Measurements from ENCODE around the gene RELL2. TPM values are rescaled to one million over a fixed set of nuclear protein-coding genes. Genes with fewer than 3 reads are reported as not detected.

The RELL2 gene
- 20.4 and 48.3 TPM in 2 replicates for total RNA-seq (2014; rRNA removed; shearing (Covaris generic); ENCODE audit: low replicate concordance)

GRCh38 chr5:141636413-141637122 lies at the start of gene RELL2, which contains the start of gene HDAC3:
Gene RELL2, plus strand, starts transcription at chr5:141636997. Its CDS starts 1,229 bp downstream, at chr5:141638226.
Gene HDAC3, minus strand, starts transcription at chr5:141636849. Its CDS starts 59 bp downstream, at chr5:141636790.
- Histone ChIP-seq H3K4me3 (ENCODE audit: low read length) (peak within 1 kb of the TSS; percentile 95), H3K9me2 (replicated peaks; ENCODE audit: insufficient read depth, low read length) (no peaks in the 10 kb centered on the region), H4K20me1 (ENCODE audit: insufficient read depth, low read depth, low read length) (peaks cover 26% of the 10 kb centered on the region), H3K9me3 (ENCODE audit: low read length) (no peaks in the 10 kb centered on the region), H3K4me1 (ENCODE audit: low read length) (peaks cover 34% of the 10 kb centered on the region), H3K36me3 (ENCODE audit: insufficient read depth, low read length) (peaks cover 32% of the 10 kb centered on the region), H3K79me2 (ENCODE audit: low read length) (peaks cover 62% of the 10 kb centered on the region), H3K9ac (ENCODE audit: low read length) (peak within 1 kb of the TSS; percentile 92), H3K27ac (ENCODE audit: low read length) (peak within 1 kb of the TSS; percentile 74), H2AFZ (ENCODE audit: low read length) (no peak within 1 kb of the TSS; the same call in 1 of the 2 replicates), H3K4me2 (ENCODE audit: low read depth, low read length, poor library complexity, severe bottlenecking) (peak within 1 kb of the TSS; percentile 95), H3K27me3 (ENCODE audit: low read length) (no peaks in the 10 kb centered on the region)
- peak; percentile 97 for DNase-seq

GRCh38 chr5:141590127-141590526 lies 46.7 kb upstream of the RELL2 start:
- peaks cover 57% of the 10 kb centered on the region for H3K4me1 ChIP-seq (ENCODE audit: low read length)
- peaks cover 32% of the 10 kb centered on the region for H3K36me3 ChIP-seq (ENCODE audit: insufficient read depth, low read length)
- H3K4me3 ChIP-seq (ENCODE audit: low read length) = no peak overlapping the region
- no peak overlapping the region for H3K27ac ChIP-seq (ENCODE audit: low read length)
- H3K9me2 ChIP-seq (replicated peaks; ENCODE audit: insufficient read depth, low read length) = no peaks in the 10 kb centered on the region
- H3K4me2 ChIP-seq (ENCODE audit: low read depth, low read length, poor library complexity, severe bottlenecking) = no peak overlapping the region
- peaks cover 88% of the 10 kb centered on the region for H3K79me2 ChIP-seq (ENCODE audit: low read length)
- DNase-seq = no peak
- no peak overlapping the region for H3K9ac ChIP-seq (ENCODE audit: low read length)
- H3K27me3 ChIP-seq (ENCODE audit: low read length) = no peaks in the 10 kb centered on the region
- H4K20me1 ChIP-seq (ENCODE audit: insufficient read depth, low read depth, low read length) = 0 out of 2 replicates have a peak, but pooled peaks cover 4% of the 10 kb centered on the region
- H3K9me3 ChIP-seq (ENCODE audit: low read length) = no peaks in the 10 kb centered on the region
- no peak overlapping the region for H2AFZ ChIP-seq (ENCODE audit: low read length)

- no peak overlapping the region for H3K9ac ChIP-seq (ENCODE audit: low read length)
- peak overlapping the region; percentile 77 for H3K27ac ChIP-seq (ENCODE audit: low read length)
- no peak overlapping the region for H3K4me2 ChIP-seq (ENCODE audit: low read depth, low read length, poor library complexity, severe bottlenecking)
- no peaks in the 10 kb centered on the region for H3K27me3 ChIP-seq (ENCODE audit: low read length)
- H3K9me3 ChIP-seq (ENCODE audit: low read length) = no peaks in the 10 kb centered on the region
- H2AFZ ChIP-seq (ENCODE audit: low read length) = no peak overlapping the region
- H3K4me3 ChIP-seq (ENCODE audit: low read length) = no peak overlapping the region
- H3K79me2 ChIP-seq (ENCODE audit: low read length) = peaks cover 94% of the 10 kb centered on the region
- H4K20me1 ChIP-seq (ENCODE audit: insufficient read depth, low read depth, low read length) = 0 out of 2 replicates have a peak, but pooled peaks cover 4% of the 10 kb centered on the region
- H3K36me3 ChIP-seq (ENCODE audit: insufficient read depth, low read length) = peaks cover 5% of the 10 kb centered on the region; the same call in 1 of the 2 replicates
- H3K4me1 ChIP-seq (ENCODE audit: low read length) = peaks cover 72% of the 10 kb centered on the region
- no peak for DNase-seq
- no peaks in the 10 kb centered on the region for H3K9me2 ChIP-seq (replicated peaks; ENCODE audit: insufficient read depth, low read length)
These were observed 39.9 kb upstream of the RELL2 start for GRCh38 chr5:141596867-141597266.

GRCh38 chr5:141597394-141597793 lies 39.4 kb upstream of the RELL2 start:
- Histone ChIP-seq H3K4me3 (ENCODE audit: low read length) (no peak overlapping the region), H3K9me2 (replicated peaks; ENCODE audit: insufficient read depth, low read length) (no peaks in the 10 kb centered on the region), H3K27ac (ENCODE audit: low read length) (peak overlapping the region; percentile 77), H3K27me3 (ENCODE audit: low read length) (no peaks in the 10 kb centered on the region), H3K36me3 (ENCODE audit: insufficient read depth, low read length) (peaks cover 5% of the 10 kb centered on the region; the same call in 1 of the 2 replicates), H3K4me1 (ENCODE audit: low read length) (peaks cover 74% of the 10 kb centered on the region), H3K9ac (ENCODE audit: low read length) (no peak overlapping the region; the same call in 1 of the 2 replicates), H2AFZ (ENCODE audit: low read length) (no peak overlapping the region), H3K9me3 (ENCODE audit: low read length) (no peaks in the 10 kb centered on the region), H3K79me2 (ENCODE audit: low read length) (peaks cover 95% of the 10 kb centered on the region), H4K20me1 (ENCODE audit: insufficient read depth, low read depth, low read length) (0 out of 2 replicates have a peak, but pooled peaks cover 4% of the 10 kb centered on the region), H3K4me2 (ENCODE audit: low read depth, low read length, poor library complexity, severe bottlenecking) (peak overlapping the region; percentile 17)
- DNase-seq = no peak

GRCh38 chr5:141597814-141598213 lies 39.0 kb upstream of the RELL2 start:
- peak overlapping the region; percentile 17 for H3K4me2 ChIP-seq (ENCODE audit: low read depth, low read length, poor library complexity, severe bottlenecking)
- H3K9me2 ChIP-seq (replicated peaks; ENCODE audit: insufficient read depth, low read length) = no peaks in the 10 kb centered on the region
- 0 out of 2 replicates have a peak, but pooled peaks cover 4% of the 10 kb centered on the region for H4K20me1 ChIP-seq (ENCODE audit: insufficient read depth, low read depth, low read length)
- H3K4me1 ChIP-seq (ENCODE audit: low read length) = peaks cover 74% of the 10 kb centered on the region
- H3K27me3 ChIP-seq (ENCODE audit: low read length) = no peaks in the 10 kb centered on the region
- DNase-seq = no peak
- H3K4me3 ChIP-seq (ENCODE audit: low read length) = no peak overlapping the region
- no peak overlapping the region for H2AFZ ChIP-seq (ENCODE audit: low read length)
- peaks cover 5% of the 10 kb centered on the region; the same call in 1 of the 2 replicates for H3K36me3 ChIP-seq (ENCODE audit: insufficient read depth, low read length)
- H3K27ac ChIP-seq (ENCODE audit: low read length) = peak overlapping the region; percentile 77
- H3K79me2 ChIP-seq (ENCODE audit: low read length) = peaks cover 95% of the 10 kb centered on the region
- no peak overlapping the region; the same call in 1 of the 2 replicates for H3K9ac ChIP-seq (ENCODE audit: low read length)
- no peaks in the 10 kb centered on the region for H3K9me3 ChIP-seq (ENCODE audit: low read length)

GRCh38 chr5:141598391-141599345 lies 38.1 kb upstream of the RELL2 start:
- Histone ChIP-seq H4K20me1 (ENCODE audit: insufficient read depth, low read depth, low read length) (no peaks in the 10 kb centered on the region), H2AFZ (ENCODE audit: low read length) (no peak overlapping the region), H3K27ac (ENCODE audit: low read length) (peak overlapping the region; percentile 77), H3K4me1 (ENCODE audit: low read length) (peaks cover 74% of the 10 kb centered on the region), H3K79me2 (ENCODE audit: low read length) (peaks cover 95% of the 10 kb centered on the region), H3K9me3 (ENCODE audit: low read length) (no peaks in the 10 kb centered on the region), H3K36me3 (ENCODE audit: insufficient read depth, low read length) (peaks cover 5% of the 10 kb centered on the region; the same call in 1 of the 2 replicates), H3K9ac (ENCODE audit: low read length) (peak overlapping the region; percentile 19), H3K4me3 (ENCODE audit: low read length) (no peak overlapping the region), H3K27me3 (ENCODE audit: low read length) (no peaks in the 10 kb centered on the region), H3K4me2 (ENCODE audit: low read depth, low read length, poor library complexity, severe bottlenecking) (peak overlapping the region; percentile 53), H3K9me2 (replicated peaks; ENCODE audit: insufficient read depth, low read length) (no peaks in the 10 kb centered on the region)
- DNase-seq = peak; percentile 59

GRCh38 chr5:141602606-141603005 lies 34.2 kb upstream of the RELL2 start:
- no peaks in the 10 kb centered on the region for H3K27me3 ChIP-seq (ENCODE audit: low read length)
- no peaks in the 10 kb centered on the region for H3K9me3 ChIP-seq (ENCODE audit: low read length)
- H2AFZ ChIP-seq (ENCODE audit: low read length) = no peak overlapping the region
- no peak overlapping the region for H3K9ac ChIP-seq (ENCODE audit: low read length)
- H3K79me2 ChIP-seq (ENCODE audit: low read length) = peaks cover 98% of the 10 kb centered on the region
- no peak overlapping the region for H3K4me3 ChIP-seq (ENCODE audit: low read length)
- no peaks in the 10 kb centered on the region for H4K20me1 ChIP-seq (ENCODE audit: insufficient read depth, low read depth, low read length)
- H3K36me3 ChIP-seq (ENCODE audit: insufficient read depth, low read length) = no peaks in the 10 kb centered on the region
- no peaks in the 10 kb centered on the region for H3K9me2 ChIP-seq (replicated peaks; ENCODE audit: insufficient read depth, low read length)
- no peak for DNase-seq
- H3K4me2 ChIP-seq (ENCODE audit: low read depth, low read length, poor library complexity, severe bottlenecking) = no peak overlapping the region
- H3K27ac ChIP-seq (ENCODE audit: low read length) = peak overlapping the region; percentile 87; the same call in 1 of the 2 replicates
- peaks cover 99% of the 10 kb centered on the region for H3K4me1 ChIP-seq (ENCODE audit: low read length)
